HEK293 (cell line): ENCODE results near the gene SRR.

ENCODE experiments used
- CTCF ChIA-PET: fragments of 350-600 bp; formaldehyde crosslinking; extraction: SDS; loops from one replicate; lab custom pipeline; 2021; ENCODE audit warnings: antibody characterized with exemption; lab: Yijun Ruan, JAX
- POLR2A ChIA-PET: fragments of 300-600 bp; formaldehyde crosslinking; extraction: SDS; loops from one replicate; lab custom pipeline; 2020; ENCODE audit warnings: antibody characterized with exemption, inconsistent platforms; lab: Yijun Ruan, JAX
- H3K27ac ChIP-seq: fragments of 200-500 bp; sonication (Bioruptor generic); 2 replicates; pipeline ENCODE4 v1.5.1; 2014; ENCODE audit warnings: low read depth, low read length, control low read depth, inconsistent platforms; ENCODE audit errors: extremely low read depth
- H3K36me3 ChIP-seq, 2 experiments: fragments of 200-500 bp in 1 of 2; sonication (Bioruptor generic) in 1 of 2; 1 replicate in 1 of 2; 2 replicates in 1 of 2; pipeline ENCODE4 v1.5.1; 2014 to 2017; ENCODE audit warnings: inconsistent platforms in 2 of 2, low read length in 2 of 2; ENCODE audit not compliant: control insufficient read depth in 2 of 2, insufficient read depth in 1 of 2
- H3K4me1 ChIP-seq: fragments of 200-500 bp; sonication (Bioruptor generic); 2 replicates; pipeline ENCODE4 v1.5.1; 2014; ENCODE audit warnings: mild to moderate bottlenecking, low read length, inconsistent platforms; ENCODE audit not compliant: control insufficient read depth, insufficient read depth
- H3K4me3 ChIP-seq: 2 replicates; pipeline ENCODE4 v1.5.1; 2011; ENCODE audit warnings: low read depth, mild to moderate bottlenecking, control low read depth, low read length, moderate library complexity
- H3K9me3 ChIP-seq: fragments of 200-500 bp; sonication (Bioruptor generic); 2 replicates; pipeline ENCODE4 v1.5.1; 2014; ENCODE audit warnings: low read depth, low read length, inconsistent platforms; ENCODE audit not compliant: control insufficient read depth, insufficient read depth
- GLIS1 ChIP-seq: fragments of 450-650 bp; formaldehyde crosslinking; IDR thresholded peaks from 2 replicates; pipeline ENCODE4 v1.5.1; 2016; ENCODE audit warnings: missing biosample characterization, missing genetic modification characterization
- KLF1 ChIP-seq: fragments of 450-650 bp; formaldehyde crosslinking; IDR thresholded peaks from 2 replicates; pipeline ENCODE4 v1.5.1; 2016; ENCODE audit warnings: missing biosample characterization, missing genetic modification characterization
- MEIS1 ChIP-seq: sonication (generic); formaldehyde crosslinking; IDR thresholded peaks from 2 replicates; pipeline ENCODE4 v1.8.1; 2022; ENCODE audit warnings: missing genetic modification reagents, mild to moderate bottlenecking, borderline replicate concordance
- REPIN1 ChIP-seq: fragments of 450-650 bp; formaldehyde crosslinking; IDR thresholded peaks from 2 replicates; pipeline ENCODE4 v1.5.1; 2017; ENCODE audit warnings: missing biosample characterization, missing genetic modification characterization, low read depth
- SALL2 ChIP-seq: fragments of 450-650 bp; formaldehyde crosslinking; IDR thresholded peaks from 2 replicates; pipeline ENCODE4 v1.5.0; 2017; ENCODE audit warnings: missing biosample characterization, mild to moderate bottlenecking, missing genetic modification characterization, borderline replicate concordance
- TCF7L2 ChIP-seq: IDR thresholded peaks from 2 replicates; pipeline ENCODE4 v1.6.1; 2011; ENCODE audit warnings: low read depth, mild to moderate bottlenecking, inconsistent platforms, low read length, moderate library complexity, borderline replicate concordance
- YY2 ChIP-seq: fragments of 450-650 bp; formaldehyde crosslinking; IDR thresholded peaks from 2 replicates; pipeline ENCODE4 v1.5.1; 2016; ENCODE audit warnings: missing biosample characterization, missing genetic modification characterization
- ZNF19 ChIP-seq: fragments of 450-650 bp; formaldehyde crosslinking; IDR thresholded peaks from 2 replicates; pipeline ENCODE4; 2016; ENCODE audit warnings: missing biosample characterization, missing genetic modification characterization, low read depth
- ZNF214 ChIP-seq: fragments of 450-650 bp; formaldehyde crosslinking; IDR thresholded peaks from 2 replicates; pipeline ENCODE4 v1.5.1; 2017; ENCODE audit warnings: missing biosample characterization, mild to moderate bottlenecking, missing genetic modification characterization, borderline replicate concordance
- ZNF221 ChIP-seq: fragments of 450-650 bp; formaldehyde crosslinking; IDR thresholded peaks from 2 replicates; pipeline ENCODE4 v1.5.1; 2017; ENCODE audit warnings: missing biosample characterization, missing genetic modification characterization, borderline replicate concordance
- ZNF366 ChIP-seq: fragments of 450-650 bp; formaldehyde crosslinking; conservative IDR thresholded peaks from 2 replicates; pipeline ENCODE4 v1.5.1; 2016; ENCODE audit warnings: missing biosample characterization, missing genetic modification characterization
- ZNF416 ChIP-seq: fragments of 450-650 bp; formaldehyde crosslinking; IDR thresholded peaks from 2 replicates; pipeline ENCODE4 v1.5.1; 2016; ENCODE audit warnings: missing biosample characterization, missing genetic modification characterization
- ZNF473 ChIP-seq: fragments of 450-650 bp; formaldehyde crosslinking; IDR thresholded peaks from 2 replicates; pipeline ENCODE4 v1.5.1; 2017; ENCODE audit warnings: missing biosample characterization, missing genetic modification characterization
- ZNF549 ChIP-seq: fragments of 450-650 bp; IDR thresholded peaks from 2 replicates; pipeline ENCODE4 v1.5.1; 2018; ENCODE audit warnings: missing biosample characterization, missing genetic modification characterization, mild to moderate bottlenecking, inconsistent platforms, moderate library complexity
- ZNF560 ChIP-seq: fragments of 450-650 bp; formaldehyde crosslinking; IDR thresholded peaks from 2 replicates; pipeline ENCODE4 v1.5.1; 2017; ENCODE audit warnings: missing biosample characterization, missing genetic modification characterization, borderline replicate concordance
- ZNF571 ChIP-seq: fragments of 450-650 bp; formaldehyde crosslinking; IDR thresholded peaks from 2 replicates; pipeline ENCODE4 v1.5.0; 2017; ENCODE audit warnings: missing biosample characterization, missing genetic modification characterization
- ZNF585B ChIP-seq: fragments of 450-650 bp; formaldehyde crosslinking; IDR thresholded peaks from 2 replicates; pipeline ENCODE4 v1.5.1; 2016; ENCODE audit warnings: missing biosample characterization, missing genetic modification characterization
- ZNF664 ChIP-seq: fragments of 450-650 bp; formaldehyde crosslinking; IDR thresholded peaks from 2 replicates; pipeline ENCODE4 v1.5.1; 2016; ENCODE audit warnings: missing biosample characterization, missing genetic modification characterization
- ZNF837 ChIP-seq: fragments of 450-650 bp; formaldehyde crosslinking; IDR thresholded peaks from 2 replicates; pipeline ENCODE4 v1.5.1; 2016; ENCODE audit warnings: missing biosample characterization, missing genetic modification characterization
- ZSCAN23 ChIP-seq: fragments of 450-650 bp; formaldehyde crosslinking; IDR thresholded peaks from 2 replicates; pipeline ENCODE4 v1.5.1; 2016; ENCODE audit warnings: missing biosample characterization, missing genetic modification characterization
- TF ChIP-seq, protein P1 (sequence below): fragments of 450-650 bp; formaldehyde crosslinking; conservative IDR thresholded peaks from 2 replicates; pipeline ENCODE4 v1.5.1; 2016; ENCODE audit warnings: low read depth, missing biosample characterization, missing genetic modification characterization
- TF ChIP-seq, protein P2 (sequence below): fragments of 450-650 bp; formaldehyde crosslinking; IDR thresholded peaks from 2 replicates; pipeline ENCODE4 v1.5.1; 2016; ENCODE audit warnings: missing biosample characterization, missing genetic modification characterization
- TF ChIP-seq, protein P3 (sequence below): fragments of 450-650 bp; formaldehyde crosslinking; IDR thresholded peaks from 2 replicates; pipeline ENCODE4 v1.5.1; 2017; ENCODE audit warnings: missing biosample characterization, missing genetic modification characterization

The SRR gene

DNA sequence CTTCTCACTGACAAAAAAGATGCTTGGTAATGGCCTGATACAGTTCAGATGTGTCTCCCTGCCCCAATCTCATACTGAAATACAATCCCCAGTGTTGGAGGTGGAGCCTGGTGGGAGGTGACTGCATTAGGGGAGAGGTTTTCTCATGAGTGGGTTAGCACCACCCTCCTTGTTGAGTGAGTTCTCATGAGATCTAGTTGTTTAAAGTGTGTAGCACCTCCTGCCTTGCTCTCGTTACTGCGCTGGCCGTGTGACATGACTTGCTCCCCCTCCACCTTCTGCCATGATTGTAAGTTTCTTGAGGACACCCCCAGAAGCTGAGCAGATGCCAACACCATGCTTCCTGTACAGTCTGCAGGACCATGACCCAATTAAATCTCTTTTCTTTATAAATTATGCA lies 27.6 kb downstream of the SRR start:
- Histone ChIP-seq H3K27ac (no peak overlapping the region), H3K36me3 (peaks cover 91% of the 10 kb centered on the region in 2 experiments), H3K4me1 (peaks cover 5% of the 10 kb centered on the region), H3K9me3 (no peaks in the 10 kb centered on the region), H3K4me3 (no peak overlapping the region)
- TF ChIP-seq GLIS1, result no peak
- TF ChIP-seq ZNF221, result no peak
- TF ChIP-seq, protein P1, sequence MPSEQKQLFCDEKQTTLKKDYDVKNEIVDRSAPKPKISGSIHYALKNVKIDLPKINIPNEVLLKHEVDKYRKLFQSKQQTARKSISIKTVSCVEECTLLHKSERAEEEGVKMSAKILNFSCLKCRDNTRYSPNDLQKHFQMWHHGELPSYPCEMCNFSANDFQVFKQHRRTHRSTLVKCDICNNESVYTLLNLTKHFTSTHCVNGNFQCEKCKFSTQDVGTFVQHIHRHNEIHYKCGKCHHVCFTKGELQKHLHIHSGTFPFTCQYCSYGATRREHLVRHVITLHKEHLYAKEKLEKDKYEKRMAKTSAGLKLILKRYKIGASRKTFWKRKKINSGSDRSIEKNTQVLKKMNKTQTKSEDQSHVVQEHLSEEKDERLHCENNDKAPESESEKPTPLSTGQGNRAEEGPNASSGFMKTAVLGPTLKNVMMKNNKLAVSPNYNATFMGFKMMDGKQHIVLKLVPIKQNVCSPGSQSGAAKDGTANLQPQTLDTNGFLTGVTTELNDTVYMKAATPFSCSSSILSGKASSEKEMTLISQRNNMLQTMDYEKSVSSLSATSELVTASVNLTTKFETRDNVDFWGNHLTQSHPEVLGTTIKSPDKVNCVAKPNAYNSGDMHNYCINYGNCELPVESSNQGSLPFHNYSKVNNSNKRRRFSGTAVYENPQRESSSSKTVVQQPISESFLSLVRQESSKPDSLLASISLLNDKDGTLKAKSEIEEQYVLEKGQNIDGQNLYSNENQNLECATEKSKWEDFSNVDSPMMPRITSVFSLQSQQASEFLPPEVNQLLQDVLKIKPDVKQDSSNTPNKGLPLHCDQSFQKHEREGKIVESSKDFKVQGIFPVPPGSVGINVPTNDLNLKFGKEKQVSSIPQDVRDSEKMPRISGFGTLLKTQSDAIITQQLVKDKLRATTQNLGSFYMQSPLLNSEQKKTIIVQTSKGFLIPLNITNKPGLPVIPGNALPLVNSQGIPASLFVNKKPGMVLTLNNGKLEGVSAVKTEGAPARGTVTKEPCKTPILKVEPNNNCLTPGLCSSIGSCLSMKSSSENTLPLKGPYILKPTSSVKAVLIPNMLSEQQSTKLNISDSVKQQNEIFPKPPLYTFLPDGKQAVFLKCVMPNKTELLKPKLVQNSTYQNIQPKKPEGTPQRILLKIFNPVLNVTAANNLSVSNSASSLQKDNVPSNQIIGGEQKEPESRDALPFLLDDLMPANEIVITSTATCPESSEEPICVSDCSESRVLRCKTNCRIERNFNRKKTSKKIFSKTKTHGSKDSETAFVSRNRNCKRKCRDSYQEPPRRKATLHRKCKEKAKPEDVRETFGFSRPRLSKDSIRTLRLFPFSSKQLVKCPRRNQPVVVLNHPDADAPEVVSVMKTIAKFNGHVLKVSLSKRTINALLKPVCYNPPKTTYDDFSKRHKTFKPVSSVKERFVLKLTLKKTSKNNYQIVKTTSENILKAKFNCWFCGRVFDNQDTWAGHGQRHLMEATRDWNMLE, result no peak
- TF ChIP-seq ZNF549 (tag by site-specific recombination), result no peak
- no peak for TF ChIP-seq ZNF19 (tag by site-specific recombination)
- TF ChIP-seq TCF7L2, result no peak
- ChIA-PET POLR2A (interaction anchor here (0.8 to 1.2 kb wide), 2 partner anchors 12 to 28 kb away, joined by 3 read pairs; partner anchors contain the start of genes SMG6 and SRR), CTCF (interaction anchor here (0.6 to 10.9 kb wide), 6 partner anchors 17 to 1393 kb away, joined by 3 to 110 read pairs (median 3); no protein-coding TSS in a partner anchor)

GRCh38 chr17:2335726-2336214 lies 32.0 kb downstream of the SRR start:
- Histone ChIP-seq H3K4me3 (peak overlapping the region; percentile 56), H3K27ac (peak overlapping the region; percentile 88; the same call in 1 of the 2 replicates), H3K4me1 (peaks cover 14% of the 10 kb centered on the region), H3K36me3 (peaks cover 46 to 50% of the 10 kb centered on the region in 2 experiments), H3K9me3 (no peaks in the 10 kb centered on the region)
- POLR2A ChIA-PET, result interaction anchor here (0.5 to 4.0 kb wide), 21 partner anchors 9 to 206 kb away, joined by 3 to 49 read pairs (median 5); partner anchors contain the start of genes SMG6 and SRR
- 0 out of 2 replicates have a peak, but pooled peaks have one; percentile 8 for TF ChIP-seq REPIN1 (tag by site-specific recombination)
- TF ChIP-seq, protein P2, sequence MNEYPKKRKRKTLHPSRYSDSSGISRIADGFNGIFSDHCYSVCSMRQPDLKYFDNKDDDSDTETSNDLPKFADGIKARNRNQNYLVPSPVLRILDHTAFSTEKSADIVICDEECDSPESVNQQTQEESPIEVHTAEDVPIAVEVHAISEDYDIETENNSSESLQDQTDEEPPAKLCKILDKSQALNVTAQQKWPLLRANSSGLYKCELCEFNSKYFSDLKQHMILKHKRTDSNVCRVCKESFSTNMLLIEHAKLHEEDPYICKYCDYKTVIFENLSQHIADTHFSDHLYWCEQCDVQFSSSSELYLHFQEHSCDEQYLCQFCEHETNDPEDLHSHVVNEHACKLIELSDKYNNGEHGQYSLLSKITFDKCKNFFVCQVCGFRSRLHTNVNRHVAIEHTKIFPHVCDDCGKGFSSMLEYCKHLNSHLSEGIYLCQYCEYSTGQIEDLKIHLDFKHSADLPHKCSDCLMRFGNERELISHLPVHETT (tag by site-specific recombination), result no peak
- CTCF ChIA-PET, result interaction anchor here (0.9 to 10.9 kb wide), 9 partner anchors 12 to 91 kb away, joined by 3 to 110 read pairs (median 5); no protein-coding TSS in a partner anchor

GRCh38 chr17:2336215-2336851 lies 32.6 kb downstream of the SRR start, which contains the start of gene TSR1:
Gene TSR1, minus strand, starts transcription at chr17:2336457. Its CDS starts 30 bp downstream, at chr17:2336427.
- peaks cover 41 to 44% of the 10 kb centered on the region in 2 experiments for H3K36me3 ChIP-seq
- CTCF ChIA-PET, result interaction anchor here (0.5 to 10.9 kb wide), 12 partner anchors 12 to 450 kb away, joined by 3 to 110 read pairs (median 4); no protein-coding TSS in a partner anchor
- no peaks in the 10 kb centered on the region for H3K9me3 ChIP-seq
- POLR2A ChIA-PET, result interaction anchor here (0.5 to 4.0 kb wide), 23 partner anchors 8 to 207 kb away, joined by 3 to 49 read pairs (median 5); partner anchors contain the start of genes SMG6 and SRR
- peaks cover 14% of the 10 kb centered on the region for H3K4me1 ChIP-seq
- peak within 1 kb of the TSS; percentile 88 for H3K27ac ChIP-seq
- peak within 1 kb of the TSS; percentile 56 for H3K4me3 ChIP-seq
- TF ChIP-seq MEIS1 (CRISPR knock-in tag), result no peak
- TF ChIP-seq, protein P3, sequence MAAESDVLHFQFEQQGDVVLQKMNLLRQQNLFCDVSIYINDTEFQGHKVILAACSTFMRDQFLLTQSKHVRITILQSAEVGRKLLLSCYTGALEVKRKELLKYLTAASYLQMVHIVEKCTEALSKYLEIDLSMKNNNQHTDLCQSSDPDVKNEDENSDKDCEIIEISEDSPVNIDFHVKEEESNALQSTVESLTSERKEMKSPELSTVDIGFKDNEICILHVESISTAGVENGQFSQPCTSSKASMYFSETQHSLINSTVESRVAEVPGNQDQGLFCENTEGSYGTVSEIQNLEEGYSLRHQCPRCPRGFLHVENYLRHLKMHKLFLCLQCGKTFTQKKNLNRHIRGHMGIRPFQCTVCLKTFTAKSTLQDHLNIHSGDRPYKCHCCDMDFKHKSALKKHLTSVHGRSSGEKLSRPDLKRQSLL (tag by site-specific recombination), result no peak
- no peak for TF ChIP-seq ZNF664 (tag by site-specific recombination)
- no peak for TF ChIP-seq ZNF214 (tag by site-specific recombination)
- TF ChIP-seq ZSCAN23, result no peak
- TF ChIP-seq ZNF560 (tag by site-specific recombination), result no peak
- no peak for TF ChIP-seq ZNF416 (tag by site-specific recombination)
- TF ChIP-seq KLF1, result 0 out of 2 replicates have a peak, but pooled peaks have one; percentile 47
- TF ChIP-seq SALL2, result no peak
- no peak for TF ChIP-seq ZNF366 (tag by site-specific recombination)
- TF ChIP-seq YY2, result peak; percentile 98
- no peak for TF ChIP-seq ZNF473
- TF ChIP-seq ZNF585B (tag by site-specific recombination), result no peak
- TF ChIP-seq ZNF837 (tag by site-specific recombination), result no peak
- no peak for TF ChIP-seq ZNF571 (tag by site-specific recombination)
